Natural killer cell (primary cell): Measurements from ENCODE around the gene NANS. TPM values are rescaled to one million over a fixed set of nuclear protein-coding genes. Genes with fewer than 3 reads are reported as not detected.

Experiments
- ATAC-seq, 3 donors: fragments of 150-1000 bp in 2 of 3; fragments of 200-7000 bp in 1 of 3; cut with Tn5 transposase; 1 replicate in 1 of 3; 2 replicates in 2 of 3; pipeline ENCODE4 v1.10.0; 2021; ENCODE audit warnings: mild to moderate bottlenecking in 2 of 3, moderate library complexity in 2 of 3
- DNase-seq, 2 donors: peaks; one replicate each; pipeline versions ENCODE4 v3.0.0 to v3.0.0-alpha.2; 2013 to 2021; ENCODE audit warnings: mixed read lengths in 1 of 2
- H3K27ac ChIP-seq: one replicate; pipeline ENCODE4 v1.5.1; 2013; ENCODE audit warnings: mild to moderate bottlenecking, low read length
- H3K27me3 ChIP-seq: one replicate; pipeline ENCODE4 v1.6.1; 2013; ENCODE audit warnings: low read length; ENCODE audit not compliant: control insufficient read depth, insufficient read depth
- H3K36me3 ChIP-seq: one replicate; pipeline ENCODE4 v1.6.1; 2013; ENCODE audit warnings: low read length; ENCODE audit not compliant: control insufficient read depth, insufficient read depth
- H3K4me1 ChIP-seq: one replicate; pipeline ENCODE4 v1.6.1; 2013; ENCODE audit warnings: low read length; ENCODE audit not compliant: control insufficient read depth, insufficient read depth
- H3K4me3 ChIP-seq: one replicate; pipeline ENCODE4 v1.5.1; 2013; ENCODE audit warnings: low read length
- H3K9me3 ChIP-seq: one replicate; pipeline ENCODE4 v1.6.1; 2013; ENCODE audit warnings: low read length; ENCODE audit not compliant: control insufficient read depth, insufficient read depth
- H3K27ac Mint-ChIP-seq, 2 donors: one replicate each; pipeline ENCODE4 v1.8.0; 2022; ENCODE audit warnings: mild to moderate bottlenecking in 2 of 2, mixed read lengths in 2 of 2, moderate library complexity in 1 of 2
- H3K27me3 Mint-ChIP-seq, 2 donors: one replicate each; pipeline ENCODE4 v1.8.0; 2022; ENCODE audit warnings: low read depth in 2 of 2, mixed read lengths in 2 of 2
- H3K36me3 Mint-ChIP-seq: one replicate; pipeline ENCODE4 v1.8.0; 2022; ENCODE audit warnings: mixed read lengths
- H3K4me1 Mint-ChIP-seq, 2 donors: one replicate each; pipeline ENCODE4 v1.8.0; 2022; ENCODE audit warnings: mixed read lengths in 2 of 2
- H3K4me3 Mint-ChIP-seq: one replicate; pipeline ENCODE4 v1.8.0; 2022; ENCODE audit warnings: mild to moderate bottlenecking, moderate library complexity, mixed read lengths
- H3K9me3 Mint-ChIP-seq, 2 donors: one replicate each; pipeline ENCODE4 v1.8.0; 2022; ENCODE audit warnings: mixed read lengths in 2 of 2
- WGBS: methylation state at CpG from one replicate; pipeline ENCODE4 v1.1.7; 2013; ENCODE audit warnings: missing lambda C conversion rate; ENCODE audit not compliant: insufficient coverage; 5-methylcytosine and 5-hydroxymethylcytosine counted together
- intact Hi-C: fragments of 100-400 bp; cut with micrococcal nuclease; formaldehyde crosslinking; loops from one replicate; pipeline ENCODE4 v1.14.2; 2022
- total RNA-seq, 4 donors: library from RNA; stranded (reverse); fragments of 120-200 nt in 1 of 4; gene quantifications; one replicate each; pipeline versions ENCODE4 v1.2.3 to v1.2.4, GENCODE V29; 2013 to 2022
- TF ChIP-seq, protein P1 (sequence below): fragments of 200-600 bp; IDR thresholded peaks from one replicate; pipeline ENCODE4 v1.8.0; 2022; ENCODE audit warnings: antibody characterized with exemption

Gene NANS
- total RNA-seq, 3 donors from 2014 or later (not counting 1 experiment from before 2014, with no cell fraction given), result 30.7 to 36.8 (median 34.1) TPM

DNA sequence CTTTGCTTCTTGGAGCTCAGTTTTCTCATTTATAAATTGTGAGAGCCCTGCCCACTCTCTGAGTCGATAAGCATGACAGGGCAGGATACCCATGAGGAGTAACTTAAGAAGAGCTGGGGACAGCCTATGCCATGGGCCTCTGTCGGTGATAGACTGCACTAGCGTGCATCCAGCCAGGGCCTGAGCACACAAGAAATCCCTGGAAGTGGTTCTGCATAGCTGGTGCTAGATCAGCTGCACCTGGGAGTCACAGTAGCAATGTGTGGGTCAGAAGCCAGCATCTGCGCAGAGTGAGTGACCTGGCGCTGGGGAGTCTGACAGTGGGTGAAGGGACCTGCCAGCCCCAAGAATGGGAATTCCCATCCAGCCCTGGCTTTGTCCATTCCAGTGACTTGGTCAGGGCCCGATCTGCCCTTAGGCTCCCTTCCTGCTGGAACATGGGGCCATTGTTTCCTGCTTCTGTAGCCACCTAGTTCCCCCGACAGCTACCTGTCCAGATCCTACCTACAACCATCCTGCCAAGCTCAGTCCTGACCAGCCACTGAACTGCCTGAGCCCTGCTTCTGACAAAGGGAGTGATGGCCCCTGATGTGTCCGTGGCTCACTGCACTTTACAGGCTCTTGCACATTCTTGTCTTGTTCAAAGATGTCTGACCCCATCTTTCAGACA lies 35.9 kb upstream of the NANS start:
- Histone ChIP-seq H3K4me1 (no peaks in the 10 kb centered on the region), H3K27me3 (no peaks in the 10 kb centered on the region), H3K4me3 (no peak overlapping the region), H3K36me3 (peaks cover 35% of the 10 kb centered on the region), H3K9me3 (no peaks in the 10 kb centered on the region), H3K27ac (no peak overlapping the region)
- Mint-ChIP-seq H3K4me3 (no peak overlapping the region), H3K27me3 (no peaks in the 10 kb centered on the region), H3K36me3 (peaks cover 5% of the 10 kb centered on the region), H3K4me1 (peaks cover 0 to 9% of the 10 kb centered on the region in 2 donors), H3K9me3 (no peaks in the 10 kb centered on the region), H3K27ac (no peak overlapping the region)
- 98% methylated on average over 8 of the region's 8 CpGs for WGBS
- DNase-seq (no peak), ATAC-seq (peak in 1 of 3 donors; percentile 30)
- intact Hi-C loops, result no loop called here
- TF ChIP-seq, protein P1, sequence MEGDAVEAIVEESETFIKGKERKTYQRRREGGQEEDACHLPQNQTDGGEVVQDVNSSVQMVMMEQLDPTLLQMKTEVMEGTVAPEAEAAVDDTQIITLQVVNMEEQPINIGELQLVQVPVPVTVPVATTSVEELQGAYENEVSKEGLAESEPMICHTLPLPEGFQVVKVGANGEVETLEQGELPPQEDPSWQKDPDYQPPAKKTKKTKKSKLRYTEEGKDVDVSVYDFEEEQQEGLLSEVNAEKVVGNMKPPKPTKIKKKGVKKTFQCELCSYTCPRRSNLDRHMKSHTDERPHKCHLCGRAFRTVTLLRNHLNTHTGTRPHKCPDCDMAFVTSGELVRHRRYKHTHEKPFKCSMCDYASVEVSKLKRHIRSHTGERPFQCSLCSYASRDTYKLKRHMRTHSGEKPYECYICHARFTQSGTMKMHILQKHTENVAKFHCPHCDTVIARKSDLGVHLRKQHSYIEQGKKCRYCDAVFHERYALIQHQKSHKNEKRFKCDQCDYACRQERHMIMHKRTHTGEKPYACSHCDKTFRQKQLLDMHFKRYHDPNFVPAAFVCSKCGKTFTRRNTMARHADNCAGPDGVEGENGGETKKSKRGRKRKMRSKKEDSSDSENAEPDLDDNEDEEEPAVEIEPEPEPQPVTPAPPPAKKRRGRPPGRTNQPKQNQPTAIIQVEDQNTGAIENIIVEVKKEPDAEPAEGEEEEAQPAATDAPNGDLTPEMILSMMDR, result no peak

DNA sequence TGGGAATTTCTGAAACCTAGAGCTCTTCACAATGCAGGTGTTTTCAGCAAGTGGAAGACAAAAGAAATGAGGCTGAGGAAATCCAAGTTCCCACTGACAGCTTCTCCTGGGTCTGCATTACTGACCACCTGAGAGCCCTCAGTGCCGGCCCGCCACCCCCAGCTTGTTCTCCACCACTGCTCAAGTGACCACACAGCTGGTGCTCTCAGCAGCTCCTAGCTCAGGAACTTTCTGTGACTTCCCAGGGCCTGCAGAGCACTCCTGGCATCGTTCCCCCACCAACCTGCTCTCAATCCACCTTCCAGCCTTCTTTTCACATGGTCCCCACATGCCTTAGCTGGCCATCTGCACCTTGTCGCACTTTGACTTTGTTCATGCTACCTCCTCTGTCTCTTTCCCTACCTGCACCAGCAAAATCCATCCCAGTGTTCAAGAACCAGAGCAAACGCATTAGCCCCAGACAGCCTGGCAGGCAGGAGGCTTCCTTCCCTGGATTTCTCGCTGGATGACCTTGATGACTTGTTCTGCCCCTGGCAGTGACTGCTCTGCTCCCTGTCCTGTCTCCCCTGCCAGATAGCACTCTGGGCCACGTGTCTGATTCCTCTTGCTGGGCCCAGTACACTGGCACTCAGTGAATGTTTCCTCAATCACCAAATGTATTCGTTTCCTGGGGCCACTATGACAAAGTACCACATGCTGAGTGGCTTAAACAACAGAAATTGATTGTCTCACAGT lies 35.1 kb upstream of the NANS start:
- intact Hi-C loops, result no loop called here
- Histone ChIP-seq H3K4me1 (no peaks in the 10 kb centered on the region), H3K4me3 (no peak overlapping the region), H3K27ac (no peak overlapping the region), H3K9me3 (no peaks in the 10 kb centered on the region), H3K36me3 (peaks cover 28% of the 10 kb centered on the region), H3K27me3 (no peaks in the 10 kb centered on the region)
- peaks cover 0 to 9% of the 10 kb centered on the region in 2 donors for H3K4me1 Mint-ChIP-seq
- H3K9me3 Mint-ChIP-seq, result no peaks in the 10 kb centered on the region
- WGBS, result 92% methylated on average over 8 of the region's 8 CpGs
- TF ChIP-seq, protein P1, result no peak
- no peak for ATAC-seq
- H3K27ac Mint-ChIP-seq, result no peak overlapping the region
- H3K4me3 Mint-ChIP-seq, result no peak overlapping the region
- peaks cover 5% of the 10 kb centered on the region for H3K36me3 Mint-ChIP-seq
- no peaks in the 10 kb centered on the region for H3K27me3 Mint-ChIP-seq
- DNase-seq, result no peak

DNA sequence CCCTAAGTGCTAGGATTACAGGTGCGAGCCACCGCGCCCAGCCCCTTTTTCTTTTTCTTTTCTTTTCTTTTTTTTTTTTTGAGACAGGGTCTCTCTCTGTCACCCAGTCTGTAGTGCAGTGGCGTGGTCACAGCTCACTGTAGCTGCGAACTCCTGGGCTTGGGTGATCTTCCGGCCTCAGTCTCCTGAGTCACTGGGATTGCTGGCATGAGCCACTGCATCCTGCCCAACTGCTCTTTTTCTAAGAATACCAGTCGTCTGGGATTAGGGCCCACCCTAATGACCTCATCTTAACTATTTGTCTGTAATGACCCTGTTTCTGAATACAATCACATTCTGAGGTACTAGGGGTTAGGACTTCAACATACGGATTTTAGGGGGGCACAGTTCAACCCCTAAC lies 34.1 kb upstream of the NANS start:
- Histone ChIP-seq H3K4me1 (no peaks in the 10 kb centered on the region), H3K27me3 (no peaks in the 10 kb centered on the region), H3K27ac (no peak overlapping the region), H3K36me3 (peaks cover 19% of the 10 kb centered on the region), H3K9me3 (no peaks in the 10 kb centered on the region), H3K4me3 (no peak overlapping the region)
- TF ChIP-seq, protein P1, result no peak
- peaks cover 5% of the 10 kb centered on the region for H3K36me3 Mint-ChIP-seq
- ATAC-seq, result no peak
- no peak overlapping the region for H3K4me3 Mint-ChIP-seq
- H3K4me1 Mint-ChIP-seq, result peaks cover 0 to 4% of the 10 kb centered on the region in 2 donors
- 95% methylated on average over 8 of the region's 8 CpGs for WGBS
- no peak for DNase-seq
- H3K9me3 Mint-ChIP-seq, result no peaks in the 10 kb centered on the region
- no peaks in the 10 kb centered on the region for H3K27me3 Mint-ChIP-seq
- no peak overlapping the region for H3K27ac Mint-ChIP-seq
- intact Hi-C loops, result no loop called here
